Astrocyte of the spinal cord (primary cell): ENCODE measurements around the gene KCNJ6.
A peak's percentile ranks its signal among the peaks of the same experiment; 100 is the strongest.

ENCODE experiments used
- DNase-seq: peaks from one replicate; pipeline ENCODE4 v3.0.0; 2011; ENCODE audit warnings: low read depth, low spot score
- H3K4me3 ChIP-seq: 2 replicates; pipeline ENCODE4 v1.5.1; 2011; ENCODE audit warnings: low read depth, mild to moderate bottlenecking, low read length, moderate library complexity
- in situ Hi-C: cut with HindIII; loops from 2 replicates; pipeline ENCODE4 v1.10.0; 2017; ENCODE audit warnings: low sequenced_read_pairs
- TF ChIP-seq, protein P1 (sequence below): IDR thresholded peaks from 2 replicates; pipeline ENCODE4 v1.5.1; 2012; ENCODE audit warnings: low read depth, mild to moderate bottlenecking, low read length, inconsistent platforms

The KCNJ6 gene

DNA sequence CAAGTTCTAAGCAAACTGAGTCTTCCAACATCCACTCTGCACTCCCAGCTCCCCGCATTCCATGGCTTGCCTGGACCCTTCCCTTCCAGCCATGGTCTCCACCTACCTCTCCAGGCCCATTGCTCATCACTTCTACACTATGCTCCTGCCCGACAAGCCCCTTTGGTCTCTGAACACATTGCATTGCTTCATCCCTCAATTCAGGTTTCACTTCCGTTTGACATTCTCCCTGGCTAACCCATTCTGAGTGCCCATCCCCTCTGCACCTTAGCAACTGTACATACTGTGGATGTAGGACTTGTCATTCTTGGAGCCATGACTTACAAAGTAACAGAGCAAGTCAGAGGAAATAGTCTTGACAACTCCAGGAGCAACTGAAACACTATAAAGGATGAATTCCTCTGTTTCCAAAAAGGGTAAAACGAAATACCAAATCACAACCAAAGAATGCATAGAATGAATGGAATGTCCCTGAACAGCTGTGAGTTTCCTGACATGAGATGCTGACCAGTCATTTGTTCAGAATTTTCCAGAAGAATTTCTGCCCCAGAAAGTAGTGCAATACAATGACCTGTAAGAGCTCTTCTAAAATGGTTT is 66.7 kb downstream of the KCNJ6 start:
- DNase-seq: peak; percentile 72
- TF ChIP-seq, protein P1, sequence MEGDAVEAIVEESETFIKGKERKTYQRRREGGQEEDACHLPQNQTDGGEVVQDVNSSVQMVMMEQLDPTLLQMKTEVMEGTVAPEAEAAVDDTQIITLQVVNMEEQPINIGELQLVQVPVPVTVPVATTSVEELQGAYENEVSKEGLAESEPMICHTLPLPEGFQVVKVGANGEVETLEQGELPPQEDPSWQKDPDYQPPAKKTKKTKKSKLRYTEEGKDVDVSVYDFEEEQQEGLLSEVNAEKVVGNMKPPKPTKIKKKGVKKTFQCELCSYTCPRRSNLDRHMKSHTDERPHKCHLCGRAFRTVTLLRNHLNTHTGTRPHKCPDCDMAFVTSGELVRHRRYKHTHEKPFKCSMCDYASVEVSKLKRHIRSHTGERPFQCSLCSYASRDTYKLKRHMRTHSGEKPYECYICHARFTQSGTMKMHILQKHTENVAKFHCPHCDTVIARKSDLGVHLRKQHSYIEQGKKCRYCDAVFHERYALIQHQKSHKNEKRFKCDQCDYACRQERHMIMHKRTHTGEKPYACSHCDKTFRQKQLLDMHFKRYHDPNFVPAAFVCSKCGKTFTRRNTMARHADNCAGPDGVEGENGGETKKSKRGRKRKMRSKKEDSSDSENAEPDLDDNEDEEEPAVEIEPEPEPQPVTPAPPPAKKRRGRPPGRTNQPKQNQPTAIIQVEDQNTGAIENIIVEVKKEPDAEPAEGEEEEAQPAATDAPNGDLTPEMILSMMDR: no peak
- H3K4me3 ChIP-seq: no peak overlapping the region
- in situ Hi-C loops: no loop called here

DNA sequence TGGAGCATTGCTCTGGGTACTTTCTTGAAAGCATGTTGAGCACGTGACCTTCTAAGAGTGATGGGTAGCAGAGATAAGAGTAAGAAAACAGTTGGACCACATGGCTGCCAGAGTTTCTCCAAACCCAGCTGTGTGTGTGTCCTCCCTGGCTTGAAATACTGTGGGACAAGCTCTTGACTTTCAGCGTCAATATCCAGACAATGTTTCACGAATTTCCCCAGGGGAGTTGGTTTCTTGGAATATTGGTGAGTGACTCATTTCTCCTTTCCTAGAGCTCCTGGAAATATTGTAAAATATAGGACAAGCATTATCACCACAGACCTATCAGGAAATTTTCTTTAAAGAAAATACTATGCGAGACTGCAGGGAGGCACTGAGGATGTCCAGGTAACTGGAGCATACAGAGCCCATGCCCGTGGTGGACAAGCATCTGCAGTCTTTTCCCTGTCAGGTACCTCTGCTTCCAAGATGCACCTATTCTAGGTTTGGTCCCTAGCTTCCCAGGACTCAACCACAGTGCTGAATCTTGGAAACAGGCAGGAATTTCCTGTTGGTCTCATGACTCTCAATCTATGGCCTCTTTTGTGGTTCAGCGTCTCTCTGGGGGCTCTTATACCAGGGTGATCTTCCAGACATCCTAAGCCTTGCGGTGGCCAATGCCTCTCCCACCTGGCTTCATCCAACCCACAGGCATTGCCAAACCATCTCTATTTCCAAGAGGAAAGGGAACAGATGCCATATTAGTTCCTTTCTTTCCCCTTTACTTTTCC is 67.4 kb downstream of the KCNJ6 start:
- DNase-seq: peak; percentile 49
- no peak overlapping the region for H3K4me3 ChIP-seq
- TF ChIP-seq, protein P1: no peak
- in situ Hi-C loops: no loop called here

DNA sequence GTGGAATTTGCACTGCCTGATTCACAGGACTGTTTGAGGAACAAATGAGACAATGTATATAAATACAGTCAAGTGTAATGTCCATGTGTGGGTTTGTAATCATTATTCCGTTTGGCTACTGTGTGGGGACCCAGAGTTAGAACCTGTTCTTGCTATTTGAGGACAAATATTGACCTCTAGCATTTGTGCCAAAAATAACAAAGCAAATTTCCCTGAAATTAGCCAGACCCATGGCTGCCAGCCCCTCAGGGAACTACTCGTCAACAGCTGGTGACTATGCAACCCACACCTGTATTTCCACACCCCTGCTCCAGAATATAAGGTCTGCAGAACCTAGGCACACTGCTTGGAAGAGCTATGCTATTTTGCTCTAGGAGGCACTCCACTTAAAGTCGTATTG is 70.7 kb downstream of the KCNJ6 start:
- H3K4me3 ChIP-seq: no peak overlapping the region
- no peak for DNase-seq
- TF ChIP-seq, protein P1: no peak
- in situ Hi-C loops: no loop called here

DNA sequence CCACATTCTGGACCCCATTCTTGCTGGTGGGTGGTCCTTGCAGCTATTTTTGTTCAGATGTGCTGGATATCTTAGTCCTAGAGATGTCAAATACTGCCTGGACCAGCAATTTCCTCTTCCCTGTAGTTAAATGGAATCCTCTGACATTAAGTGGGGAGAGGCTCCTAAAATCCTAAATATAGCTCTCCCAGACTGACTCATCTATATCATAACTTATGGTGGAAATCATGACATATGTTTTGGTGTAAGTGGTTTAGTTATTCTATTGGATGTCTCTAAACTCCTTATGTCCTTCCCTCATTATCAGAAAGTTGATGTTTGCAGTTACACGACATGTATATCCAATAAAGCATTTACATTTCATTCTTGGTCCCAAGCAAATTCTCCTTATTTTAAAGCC is 73.1 kb downstream of the KCNJ6 start:
- DNase-seq: no peak
- in situ Hi-C loops: no loop called here
- TF ChIP-seq, protein P1: no peak
- no peak overlapping the region for H3K4me3 ChIP-seq

DNA sequence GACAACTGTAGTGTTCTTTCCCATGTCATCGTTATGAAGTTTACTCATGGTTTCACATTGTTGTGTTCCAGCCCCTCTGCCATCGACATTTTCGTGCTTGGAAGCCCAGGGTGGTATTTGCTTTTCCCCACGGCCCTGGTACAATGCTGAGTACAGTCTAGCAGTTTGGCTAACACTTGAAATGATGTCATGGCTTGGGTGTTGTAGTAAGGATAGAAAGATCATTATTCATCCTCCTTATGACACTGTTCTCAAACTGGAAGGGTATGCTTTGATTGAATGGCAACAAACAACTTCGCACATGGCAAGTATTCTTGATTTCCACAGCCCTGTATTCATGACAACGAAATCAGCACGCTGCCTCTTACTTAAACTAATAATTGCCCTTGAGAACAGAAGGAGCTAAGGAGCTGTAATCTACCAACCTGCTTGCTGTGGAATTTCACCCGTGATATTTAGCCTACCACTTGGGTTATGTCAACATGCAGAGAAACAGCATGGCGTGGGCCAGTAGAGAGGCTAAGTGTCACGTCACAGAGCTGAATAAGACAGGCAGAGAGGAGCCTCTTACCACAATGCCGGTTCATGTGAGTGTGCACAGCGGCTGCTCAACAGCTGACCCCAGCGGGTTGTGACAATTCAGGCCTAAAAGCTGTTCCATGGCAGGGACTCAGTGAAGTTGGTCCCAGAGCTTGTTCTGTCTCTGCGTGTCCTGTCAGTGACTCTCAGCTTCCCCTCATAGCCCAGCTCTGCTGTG is 73.9 kb downstream of the KCNJ6 start:
- TF ChIP-seq, protein P1: no peak
- in situ Hi-C loops: no loop called here
- H3K4me3 ChIP-seq: no peak overlapping the region
- DNase-seq: no peak

DNA sequence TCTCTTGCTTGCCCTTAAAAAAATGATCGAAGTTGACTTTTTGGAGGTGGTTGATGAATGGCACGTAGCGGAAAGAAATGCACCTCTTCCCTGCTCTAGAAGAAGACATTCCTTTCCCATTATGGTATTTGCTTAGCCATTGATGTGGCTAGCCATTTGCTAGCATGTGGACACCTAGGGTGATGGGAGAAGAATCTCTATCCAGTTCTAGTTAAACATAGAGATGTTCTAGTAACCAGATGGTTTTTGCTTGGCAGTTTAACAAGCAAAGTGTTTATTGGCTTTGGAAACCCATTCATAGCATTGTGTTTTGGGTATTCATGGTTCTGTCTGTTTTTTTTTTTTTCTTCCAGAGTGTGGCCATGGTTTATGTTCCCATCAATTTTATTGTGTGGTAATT is 78.9 kb downstream of the KCNJ6 start:
- no peak for DNase-seq
- H3K4me3 ChIP-seq: no peak overlapping the region
- in situ Hi-C loops: no loop called here
- TF ChIP-seq, protein P1: no peak
